IMR-90 (cell line): ENCODE measurements around the gene KRT77. TPM values are rescaled to one million over a fixed set of nuclear protein-coding genes. Genes with fewer than 3 reads are reported as not detected.

Experiments used
- ATAC-seq: fragments of 200-7000 bp; cut with Tn5 transposase; 2 replicates; pipeline ENCODE4 v1.9.1; 2020; ENCODE audit warnings: low read depth, mild to moderate bottlenecking, moderate library complexity
- BruUV-seq: library from RNA; stranded (reverse); fragments of 400-500 nt; replicated peaks from 2 replicates; lab custom pipeline; 2021; lab: Mats Ljungman, UMichigan
- CTCF ChIA-PET: fragments of 300-600 bp; formaldehyde crosslinking; extraction: SDS; loops from one replicate; lab custom pipeline; 2021; ENCODE audit warnings: antibody characterized with exemption; lab: Yijun Ruan, JAX
- POLR2A ChIA-PET: fragments of 300-600 bp; sonication (Branson Sonifier 250); formaldehyde crosslinking; loops from one replicate; lab custom pipeline; 2022; ENCODE audit warnings: antibody characterized with exemption; ENCODE audit not compliant: unreplicated experiment; lab: Charles Lee
- DNase-seq: peaks from one replicate; pipeline ENCODE4 v3.0.0; 2013
- H2AFZ ChIP-seq: replicated peaks from 2 replicates; pipeline ENCODE3; 2013; ENCODE audit warnings: low read length, mild to moderate bottlenecking; ENCODE audit not compliant: poor library complexity
- H2AK5ac ChIP-seq: 2 replicates; pipeline ENCODE4 v1.6.1; 2013; ENCODE audit warnings: low read depth, low read length, inconsistent platforms
- H2AK9ac ChIP-seq: replicated peaks from 2 replicates; pipeline ENCODE3; 2013; ENCODE audit warnings: mild to moderate bottlenecking, low read depth, low read length, moderate library complexity; ENCODE audit not compliant: poor library complexity
- H2BK120ac ChIP-seq: 2 replicates; pipeline ENCODE4 v1.6.1; 2013; ENCODE audit warnings: low read depth, low read length, inconsistent platforms
- H2BK15ac ChIP-seq: 3 replicates; pipeline ENCODE4 v1.6.1; 2013; ENCODE audit warnings: low read depth, low read length, inconsistent platforms
- H2BK20ac ChIP-seq: 2 replicates; pipeline ENCODE4 v1.6.1; 2013; ENCODE audit warnings: low read depth, mild to moderate bottlenecking, inconsistent platforms, low read length, moderate library complexity
- H2BK5ac ChIP-seq: 2 replicates; pipeline ENCODE4 v1.6.1; 2013; ENCODE audit warnings: mild to moderate bottlenecking, low read depth, low read length, inconsistent platforms; ENCODE audit not compliant: poor library complexity, severe bottlenecking
- H3K14ac ChIP-seq: replicated peaks from 2 replicates; pipeline ENCODE4 v1.6.1; 2013; ENCODE audit warnings: low read depth, low read length, inconsistent platforms
- H3K18ac ChIP-seq: 2 replicates; pipeline ENCODE4 v1.6.1; 2013; ENCODE audit warnings: low read depth, low read length, control low read depth
- H3K23ac ChIP-seq: 2 replicates; pipeline ENCODE4 v1.6.1; 2013; ENCODE audit warnings: low read depth, low read length, inconsistent platforms
- H3K27ac ChIP-seq: 2 replicates; pipeline ENCODE4 v1.5.1; 2013; ENCODE audit warnings: mild to moderate bottlenecking, control low read depth, low read length; ENCODE audit not compliant: insufficient read depth
- H3K27me3 ChIP-seq: 2 replicates; pipeline ENCODE4 v1.6.1; 2013; ENCODE audit warnings: low read length; ENCODE audit not compliant: control insufficient read depth, insufficient read depth
- H3K36me3 ChIP-seq: 2 replicates; pipeline ENCODE4 v1.6.1; 2013; ENCODE audit warnings: low read length, mixed read lengths; ENCODE audit not compliant: control insufficient read depth, insufficient read depth
- H3K4ac ChIP-seq: 2 replicates; pipeline ENCODE4 v1.6.1; 2013; ENCODE audit warnings: low read depth, low read length, inconsistent platforms
- H3K4me1 ChIP-seq: 2 replicates; pipeline ENCODE4 v1.6.1; 2013; ENCODE audit warnings: low read length, mixed read lengths; ENCODE audit not compliant: control insufficient read depth, insufficient read depth
- H3K4me2 ChIP-seq: 2 replicates; pipeline ENCODE4 v1.6.1; 2013; ENCODE audit warnings: low read depth, mild to moderate bottlenecking, control low read depth, low read length, moderate library complexity
- H3K4me3 ChIP-seq: 2 replicates; pipeline ENCODE4 v1.5.1; 2013; ENCODE audit warnings: low read depth, mild to moderate bottlenecking, control low read depth, low read length, moderate library complexity; ENCODE audit not compliant: insufficient read depth
- H3K56ac ChIP-seq: 2 replicates; pipeline ENCODE4 v1.6.1; 2013; ENCODE audit warnings: low read length, inconsistent platforms; ENCODE audit not compliant: insufficient read depth; ENCODE audit errors: extremely low read depth
- H3K79me1 ChIP-seq, 2 experiments: 2 replicates each; pipeline ENCODE4 v1.6.1; 2013; ENCODE audit warnings: low read length in 2 of 2, inconsistent platforms in 1 of 2, low read depth in 1 of 2
- H3K9ac ChIP-seq: 2 replicates; pipeline ENCODE4 v1.6.1; 2013; ENCODE audit warnings: low read depth, low read length, control low read depth
- H3K9me1 ChIP-seq: 2 replicates; pipeline ENCODE4 v1.6.1; 2013; ENCODE audit warnings: low read length, inconsistent platforms; ENCODE audit not compliant: insufficient read depth
- H3K9me3 ChIP-seq: 2 replicates; pipeline ENCODE4 v1.6.1; 2013; ENCODE audit warnings: low read length; ENCODE audit not compliant: control insufficient read depth, insufficient read depth
- H4K20me1 ChIP-seq: 2 replicates; pipeline ENCODE4 v1.6.1; 2013; ENCODE audit warnings: low read length, inconsistent platforms; ENCODE audit not compliant: insufficient read depth
- H4K5ac ChIP-seq: 2 replicates; pipeline ENCODE4 v1.6.1; 2013; ENCODE audit warnings: mild to moderate bottlenecking, low read depth, low read length, control low read depth
- H4K8ac ChIP-seq, 2 experiments: 2 replicates each; pipeline ENCODE4 v1.6.1; 2013; ENCODE audit warnings: low read depth in 2 of 2, low read length in 2 of 2, control low read depth in 1 of 2, inconsistent platforms in 1 of 2
- H4K91ac ChIP-seq: 2 replicates; pipeline ENCODE4 v1.6.1; 2013; ENCODE audit warnings: low read depth, low read length, inconsistent platforms; ENCODE audit not compliant: insufficient read depth
- BHLHE40 ChIP-seq: fragments of 150-350 bp; IDR thresholded peaks from 2 replicates; pipeline ENCODE4 v1.6.1; 2016; ENCODE audit warnings: mild to moderate bottlenecking, low read depth, low read length
- CEBPB ChIP-seq: IDR thresholded peaks from 2 replicates; pipeline ENCODE4 v1.6.1; 2012; ENCODE audit warnings: low read depth, low read length, improper control_type of control experiment
- CTCF ChIP-seq: conservative IDR thresholded peaks from 2 replicates; pipeline ENCODE4 v1.5.1; 2012; ENCODE audit warnings: mild to moderate bottlenecking, low read depth, low read length, improper control_type of control experiment
- FOS ChIP-seq: fragments of 150-350 bp; IDR thresholded peaks from 2 replicates; pipeline ENCODE4 v1.6.1; 2016; ENCODE audit warnings: low read depth, low read length
- MAFK ChIP-seq: IDR thresholded peaks from 2 replicates; pipeline ENCODE4 v1.6.1; 2012; ENCODE audit warnings: low read depth, low read length, improper control_type of control experiment
- MAZ ChIP-seq: IDR thresholded peaks from 2 replicates; pipeline ENCODE4 v1.6.1; 2012; ENCODE audit warnings: low read depth, mild to moderate bottlenecking, low read length, improper control_type of control experiment, moderate library complexity, borderline replicate concordance
- MXI1 ChIP-seq: IDR thresholded peaks from 2 replicates; pipeline ENCODE4 v1.6.1; 2012; ENCODE audit warnings: low read depth, mild to moderate bottlenecking, low read length, moderate library complexity, borderline replicate concordance
- NFE2L2 ChIP-seq: fragments of 150-350 bp; IDR thresholded peaks from 2 replicates; pipeline ENCODE4 v1.6.1; 2016; ENCODE audit warnings: low read depth, mild to moderate bottlenecking, low read length
- POLR2A ChIP-seq: IDR thresholded peaks from 2 replicates; pipeline ENCODE4 v1.6.1; 2012; ENCODE audit warnings: mild to moderate bottlenecking, low read depth, low read length
- RAD21 ChIP-seq: IDR thresholded peaks from 2 replicates; pipeline ENCODE4 v1.6.1; 2012; ENCODE audit warnings: low read length, improper control_type of control experiment
- RCOR1 ChIP-seq: IDR thresholded peaks from 2 replicates; pipeline ENCODE4 v1.6.1; 2012; ENCODE audit warnings: mild to moderate bottlenecking, low read length, improper control_type of control experiment; ENCODE audit not compliant: insufficient replicate concordance
- RFX5 ChIP-seq: IDR thresholded peaks from 2 replicates; pipeline ENCODE4 v1.8.0; 2012; ENCODE audit warnings: low read depth, mild to moderate bottlenecking, low read length, moderate library complexity
- SMC3 ChIP-seq: fragments of 150-350 bp; IDR thresholded peaks from 2 replicates; pipeline ENCODE4 v1.6.1; 2016; ENCODE audit warnings: low read depth, mild to moderate bottlenecking, antibody characterized with exemption, low read length, moderate library complexity
- WGBS, 2 experiments: methylation state at CpG; one replicate each; pipeline versions ENCODE4 v1.1.5 to v1.1.7; 2013; ENCODE audit warnings: missing lambda C conversion rate in 2 of 2; ENCODE audit not compliant: insufficient read length in 1 of 2; ENCODE audit errors: extremely low coverage in 2 of 2; 5-methylcytosine and 5-hydroxymethylcytosine counted together
- dilution Hi-C: fragments of 300-500 bp; cut with HindIII; formaldehyde crosslinking; loops from one replicate; pipeline ENCODE4 v1.14.3; 2018; ENCODE audit warnings: low sequenced_read_pairs; ENCODE audit not compliant: unreplicated experiment
- in situ Hi-C: fragments of 300-500 bp; cut with MboI; formaldehyde crosslinking; loops from 3 replicates; pipeline ENCODE4 v1.14.3; 2019; ENCODE audit warnings: low sequenced_read_pairs, inconsistent platforms, mixed read lengths
- intact Hi-C: fragments of 100-400 bp; cut with micrococcal nuclease; formaldehyde crosslinking; loops from 2 replicates; pipeline ENCODE4 v1.10.0; 2022
- polyA plus RNA-seq, 3 experiments: library from polyadenylated mRNA; depleted of rRNA; stranded (reverse); fragments of >200 nt; gene quantifications; 2 replicates each; pipeline ENCODE4 v1.2.3, GENCODE V29; 2012; ENCODE audit warnings: low replicate concordance in 1 of 3
- total RNA-seq: library from RNA; depleted of rRNA; stranded (reverse); fragments of >200 nt; gene quantifications from 2 replicates; pipeline ENCODE4 v1.2.3, GENCODE V29; 2012

Gene KRT77
- total and polyA plus RNA-seq, 2 of the 4 experiments (the other 2 are of a cell fraction): not detected

- Histone ChIP-seq H3K4me1 (no peaks in the 10 kb centered on the region), H3K9me3 (no peaks in the 10 kb centered on the region), H4K91ac (no peak overlapping the region), H3K36me3 (no peaks in the 10 kb centered on the region), H4K20me1 (no peaks in the 10 kb centered on the region), H3K27ac (no peak overlapping the region), H4K8ac (no peak overlapping the region), H2AK5ac (no peak overlapping the region), H3K4me2 (no peak overlapping the region), H2BK20ac (no peak overlapping the region), H3K4me3 (no peak overlapping the region), H3K14ac (no peak overlapping the region), H2AFZ (no peak overlapping the region), H3K79me1 (no peaks in the 10 kb centered on the region), H3K56ac (no peak overlapping the region), H3K23ac (no peak overlapping the region), H3K27me3 (peaks cover 12% of the 10 kb centered on the region), H3K9me1 (no peaks in the 10 kb centered on the region), H2AK9ac (no peak overlapping the region), H3K18ac (no peak overlapping the region), H2BK5ac (no peak overlapping the region), H3K9ac (no peak overlapping the region), H2BK15ac (no peak overlapping the region), H4K5ac (no peak overlapping the region), H3K4ac (no peak overlapping the region), H2BK120ac (no peak overlapping the region)
- ChIA-PET POLR2A (no interaction called here), CTCF (no interaction called here)
- in situ Hi-C loops (loop anchor here (5.0 kb wide), 1 partner anchor 49 kb away; no protein-coding TSS in a partner anchor), dilution Hi-C loops (no loop called here), intact Hi-C loops (no loop called here)
- ATAC-seq (no peak), DNase-seq (no peak)
- BruUV-seq: no TSS peak
- no peak for TF ChIP-seq NFE2L2
- no peak for TF ChIP-seq RCOR1
- no peak for TF ChIP-seq BHLHE40
- no peak for TF ChIP-seq RFX5
- TF ChIP-seq FOS: no peak
- no peak for TF ChIP-seq MAFK
- TF ChIP-seq SMC3: no peak
- TF ChIP-seq CTCF: no peak
- TF ChIP-seq CEBPB: no peak
- no peak for TF ChIP-seq MXI1
- TF ChIP-seq MAZ: no peak
- TF ChIP-seq POLR2A: no peak
- TF ChIP-seq RAD21: no peak
- 46% methylated on average over 5 of the region's 7 CpGs; no CpG with 5 or more reads in 1 of the 2 experiments for WGBS, 2 experiments
These were observed 35.4 kb downstream of the KRT77 start for GRCh38 chr12:52667931-52668330.
